ENCODE measurements around the gene CCDC192. TPM values are rescaled to one million over a fixed set of nuclear protein-coding genes. Genes with fewer than 3 reads are reported as not detected.

Gene CCDC192, protein sequence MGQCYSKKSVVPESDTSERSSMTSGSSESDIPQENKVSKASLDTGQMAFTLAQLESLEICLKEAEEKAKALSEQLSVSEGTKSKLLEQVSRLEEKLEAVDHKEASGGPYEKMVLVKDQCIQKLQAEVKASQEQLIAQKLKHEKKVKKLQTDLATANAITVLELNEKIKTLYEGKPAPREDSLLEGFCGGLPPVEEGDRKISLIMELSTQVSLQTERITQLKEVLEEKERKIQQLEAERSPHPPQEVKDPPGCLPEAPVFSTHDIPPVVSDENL
- total RNA-seq (2021) = not detected in 2 replicates
- percentile 2 among the genes with signal in this experiment for Bru-seq, nascent RNA
- BruChase-seq, experiment 1, labeled RNA remaining after a 2-hour chase = percentile 5 among the genes with signal in this experiment
- BruChase-seq, experiment 2, labeled RNA remaining after a 6-hour chase = percentile 4 among the genes with signal in this experiment
- long read RNA-seq = 0 reads

DNA sequence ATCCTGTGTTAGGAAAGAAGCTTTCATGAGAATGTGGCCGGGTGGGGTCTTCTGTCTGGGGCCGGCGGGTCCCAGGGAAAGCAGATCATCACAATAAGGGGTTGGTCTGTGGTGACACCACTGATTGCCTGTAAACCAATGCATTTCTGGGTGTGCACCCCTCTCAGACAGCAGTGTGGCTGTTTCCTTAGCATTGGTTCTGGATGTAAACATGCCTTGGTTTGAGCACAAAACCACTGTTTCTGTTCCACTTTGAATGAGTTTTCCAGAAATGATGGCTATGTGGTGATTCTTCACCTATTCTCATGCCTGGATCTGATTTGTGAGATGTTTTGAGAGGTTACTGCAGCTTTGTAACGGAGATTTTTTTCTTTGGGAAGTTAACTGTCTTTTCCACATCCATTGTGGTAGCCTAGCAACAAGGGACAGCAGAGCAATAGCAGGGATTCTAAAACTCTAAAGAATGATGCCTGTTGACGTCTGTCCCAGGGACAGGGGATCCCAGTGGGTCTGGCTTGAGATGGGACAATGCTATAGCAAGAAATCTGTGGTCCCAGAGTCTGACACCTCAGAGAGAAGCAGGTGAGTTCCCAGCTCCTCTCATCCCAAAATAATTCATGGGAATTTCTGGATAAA, at the start of gene CCDC192:
CCDC192 (plus strand) TSS at position 466 of the 636 bp plus-strand sequence; CDS start at position 521, 55 bp downstream.
- H3K27me3 ChIP-seq (replicated peaks; ENCODE audit: insufficient read depth, low read depth, low read length, poor library complexity) = peaks cover 38% of the 10 kb centered on the region
- TF ChIP-seq EZH2 (IDR thresholded peaks at IDR 0.05; ENCODE audit: borderline replicate concordance, low read depth, low read length, poor library complexity, severe bottlenecking) = no peak
- TF ChIP-seq, protein P1, sequence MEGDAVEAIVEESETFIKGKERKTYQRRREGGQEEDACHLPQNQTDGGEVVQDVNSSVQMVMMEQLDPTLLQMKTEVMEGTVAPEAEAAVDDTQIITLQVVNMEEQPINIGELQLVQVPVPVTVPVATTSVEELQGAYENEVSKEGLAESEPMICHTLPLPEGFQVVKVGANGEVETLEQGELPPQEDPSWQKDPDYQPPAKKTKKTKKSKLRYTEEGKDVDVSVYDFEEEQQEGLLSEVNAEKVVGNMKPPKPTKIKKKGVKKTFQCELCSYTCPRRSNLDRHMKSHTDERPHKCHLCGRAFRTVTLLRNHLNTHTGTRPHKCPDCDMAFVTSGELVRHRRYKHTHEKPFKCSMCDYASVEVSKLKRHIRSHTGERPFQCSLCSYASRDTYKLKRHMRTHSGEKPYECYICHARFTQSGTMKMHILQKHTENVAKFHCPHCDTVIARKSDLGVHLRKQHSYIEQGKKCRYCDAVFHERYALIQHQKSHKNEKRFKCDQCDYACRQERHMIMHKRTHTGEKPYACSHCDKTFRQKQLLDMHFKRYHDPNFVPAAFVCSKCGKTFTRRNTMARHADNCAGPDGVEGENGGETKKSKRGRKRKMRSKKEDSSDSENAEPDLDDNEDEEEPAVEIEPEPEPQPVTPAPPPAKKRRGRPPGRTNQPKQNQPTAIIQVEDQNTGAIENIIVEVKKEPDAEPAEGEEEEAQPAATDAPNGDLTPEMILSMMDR (conservative IDR thresholded peaks at IDR 0.05; ENCODE audit: low read depth, low read length) = no peak
- DNase-seq (ENCODE audit: low spot score) = no peak
- H3K4me1 ChIP-seq (ENCODE audit: insufficient read depth, low read length, poor library complexity, severe bottlenecking) = no peaks in the 10 kb centered on the region
- POLR2A ChIA-PET (ENCODE audit: low non-redundant PET) = no interaction called here
- no peak within 1 kb of the TSS for H3K27ac ChIP-seq (ENCODE audit: low read depth, low read length, poor library complexity, severe bottlenecking)
- intact Hi-C loops (cut with micrococcal nuclease; ENCODE audit: unreplicated experiment) = no loop called here
- no peaks in the 10 kb centered on the region for H3K36me3 ChIP-seq (ENCODE audit: insufficient read depth, low read length, poor library complexity, severe bottlenecking)
- H3K4me3 ChIP-seq (ENCODE audit: low read depth, low read length, poor library complexity, severe bottlenecking) = no peak within 1 kb of the TSS
- CTCF ChIA-PET = no interaction called here
- no peaks in the 10 kb centered on the region for H3K9me3 ChIP-seq (ENCODE audit: low read depth, low read length, poor library complexity, severe bottlenecking)
- no TSS peak for BruUV-seq (replicated peaks)

- Histone ChIP-seq H3K36me3 (ENCODE audit: insufficient read depth, low read length, poor library complexity, severe bottlenecking) (no peaks in the 10 kb centered on the region), H3K4me3 (ENCODE audit: low read depth, low read length, poor library complexity, severe bottlenecking) (no peak overlapping the region), H3K27me3 (replicated peaks; ENCODE audit: insufficient read depth, low read depth, low read length, poor library complexity) (peaks cover 93% of the 10 kb centered on the region), H3K9me3 (ENCODE audit: low read depth, low read length, poor library complexity, severe bottlenecking) (no peaks in the 10 kb centered on the region), H3K4me1 (ENCODE audit: insufficient read depth, low read length, poor library complexity, severe bottlenecking) (no peaks in the 10 kb centered on the region), H3K27ac (ENCODE audit: low read depth, low read length, poor library complexity, severe bottlenecking) (no peak overlapping the region)
- CTCF ChIA-PET = no interaction called here
- no peak for DNase-seq (ENCODE audit: low spot score)
- TF ChIP-seq, protein P1 (conservative IDR thresholded peaks at IDR 0.05; ENCODE audit: low read depth, low read length) = no peak
- TF ChIP-seq EZH2 (IDR thresholded peaks at IDR 0.05; ENCODE audit: borderline replicate concordance, low read depth, low read length, poor library complexity, severe bottlenecking) = no peak
- POLR2A ChIA-PET (ENCODE audit: low non-redundant PET) = no interaction called here
- no TSS peak for BruUV-seq (replicated peaks)
- intact Hi-C loops (cut with micrococcal nuclease; ENCODE audit: unreplicated experiment) = no loop called here
Observed at GRCh38 chr5:127656825-127657224, 46.4 kb upstream of the CCDC192 start.

- TF ChIP-seq EZH2 (IDR thresholded peaks at IDR 0.05; ENCODE audit: borderline replicate concordance, low read depth, low read length, poor library complexity, severe bottlenecking) = no peak
- TF ChIP-seq, protein P1 (conservative IDR thresholded peaks at IDR 0.05; ENCODE audit: low read depth, low read length) = no peak
- no peaks in the 10 kb centered on the region for H3K36me3 ChIP-seq (ENCODE audit: insufficient read depth, low read length, poor library complexity, severe bottlenecking)
- no peak for DNase-seq (ENCODE audit: low spot score)
- BruUV-seq (replicated peaks) = no TSS peak
- CTCF ChIA-PET = no interaction called here
- no peak overlapping the region for H3K27ac ChIP-seq (ENCODE audit: low read depth, low read length, poor library complexity, severe bottlenecking)
- intact Hi-C loops (cut with micrococcal nuclease; ENCODE audit: unreplicated experiment) = no loop called here
- no peaks in the 10 kb centered on the region for H3K4me1 ChIP-seq (ENCODE audit: insufficient read depth, low read length, poor library complexity, severe bottlenecking)
- POLR2A ChIA-PET (ENCODE audit: low non-redundant PET) = no interaction called here
- H3K9me3 ChIP-seq (ENCODE audit: low read depth, low read length, poor library complexity, severe bottlenecking) = no peaks in the 10 kb centered on the region
- no peak overlapping the region for H3K4me3 ChIP-seq (ENCODE audit: low read depth, low read length, poor library complexity, severe bottlenecking)
- peaks cover 79% of the 10 kb centered on the region for H3K27me3 ChIP-seq (replicated peaks; ENCODE audit: insufficient read depth, low read depth, low read length, poor library complexity)
Observed at GRCh38 chr5:127660047-127660733, 43.0 kb upstream of the CCDC192 start.
